ENCODE measurements around the gene PAX5. TPM values are rescaled to one million over a fixed set of nuclear protein-coding genes. Genes with fewer than 3 reads are reported as not detected.

The PAX5 gene
- total RNA-seq, 2 experiments from 2014 or later = 0.95 to 1.1 TPM

DNA sequence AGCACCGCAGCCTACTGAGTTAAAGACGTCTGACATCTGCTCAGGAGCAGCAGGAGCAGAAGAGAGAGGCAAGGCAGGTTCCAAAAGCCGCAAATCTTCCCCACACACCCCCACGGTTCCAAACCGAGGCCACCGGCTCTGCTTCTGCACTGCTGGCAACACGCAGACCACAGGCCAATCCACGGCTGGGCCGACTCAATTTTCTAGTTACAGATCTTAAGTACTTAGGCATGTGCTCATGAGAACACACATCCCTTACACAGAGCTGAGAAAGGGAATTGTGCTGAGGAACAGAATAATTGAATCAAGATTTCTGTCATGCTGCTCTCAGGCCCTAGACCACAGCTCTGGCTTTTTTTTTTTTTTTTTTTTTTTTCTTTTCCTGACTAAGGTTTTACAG is 32.6 kb downstream of the PAX5 start:
- DNase-seq (no peak), ATAC-seq (no peak)
- H3K9me3 Mint-ChIP-seq = no peaks in the 10 kb centered on the region
- ChIA-PET POLR2A (no interaction called here), CTCF (interaction anchor here (0.9 kb wide), 1 partner anchor 128 kb away, joined by 4 read pairs; no protein-coding TSS in a partner anchor)
- intact Hi-C loops (cut with micrococcal nuclease) = no loop called here
- peaks cover 50% of the 10 kb centered on the region for H3K27me3 Mint-ChIP-seq
- H3K4me1 Mint-ChIP-seq (ENCODE audit: low read depth) = no peaks in the 10 kb centered on the region
- TF ChIP-seq, protein P1, sequence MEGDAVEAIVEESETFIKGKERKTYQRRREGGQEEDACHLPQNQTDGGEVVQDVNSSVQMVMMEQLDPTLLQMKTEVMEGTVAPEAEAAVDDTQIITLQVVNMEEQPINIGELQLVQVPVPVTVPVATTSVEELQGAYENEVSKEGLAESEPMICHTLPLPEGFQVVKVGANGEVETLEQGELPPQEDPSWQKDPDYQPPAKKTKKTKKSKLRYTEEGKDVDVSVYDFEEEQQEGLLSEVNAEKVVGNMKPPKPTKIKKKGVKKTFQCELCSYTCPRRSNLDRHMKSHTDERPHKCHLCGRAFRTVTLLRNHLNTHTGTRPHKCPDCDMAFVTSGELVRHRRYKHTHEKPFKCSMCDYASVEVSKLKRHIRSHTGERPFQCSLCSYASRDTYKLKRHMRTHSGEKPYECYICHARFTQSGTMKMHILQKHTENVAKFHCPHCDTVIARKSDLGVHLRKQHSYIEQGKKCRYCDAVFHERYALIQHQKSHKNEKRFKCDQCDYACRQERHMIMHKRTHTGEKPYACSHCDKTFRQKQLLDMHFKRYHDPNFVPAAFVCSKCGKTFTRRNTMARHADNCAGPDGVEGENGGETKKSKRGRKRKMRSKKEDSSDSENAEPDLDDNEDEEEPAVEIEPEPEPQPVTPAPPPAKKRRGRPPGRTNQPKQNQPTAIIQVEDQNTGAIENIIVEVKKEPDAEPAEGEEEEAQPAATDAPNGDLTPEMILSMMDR (IDR thresholded peaks at IDR 0.05) = no peak
- no peak overlapping the region for H3K4me3 Mint-ChIP-seq
- no peaks in the 10 kb centered on the region for H3K36me3 Mint-ChIP-seq (ENCODE audit: low read depth)
- no peak overlapping the region for H3K27ac Mint-ChIP-seq

DNA sequence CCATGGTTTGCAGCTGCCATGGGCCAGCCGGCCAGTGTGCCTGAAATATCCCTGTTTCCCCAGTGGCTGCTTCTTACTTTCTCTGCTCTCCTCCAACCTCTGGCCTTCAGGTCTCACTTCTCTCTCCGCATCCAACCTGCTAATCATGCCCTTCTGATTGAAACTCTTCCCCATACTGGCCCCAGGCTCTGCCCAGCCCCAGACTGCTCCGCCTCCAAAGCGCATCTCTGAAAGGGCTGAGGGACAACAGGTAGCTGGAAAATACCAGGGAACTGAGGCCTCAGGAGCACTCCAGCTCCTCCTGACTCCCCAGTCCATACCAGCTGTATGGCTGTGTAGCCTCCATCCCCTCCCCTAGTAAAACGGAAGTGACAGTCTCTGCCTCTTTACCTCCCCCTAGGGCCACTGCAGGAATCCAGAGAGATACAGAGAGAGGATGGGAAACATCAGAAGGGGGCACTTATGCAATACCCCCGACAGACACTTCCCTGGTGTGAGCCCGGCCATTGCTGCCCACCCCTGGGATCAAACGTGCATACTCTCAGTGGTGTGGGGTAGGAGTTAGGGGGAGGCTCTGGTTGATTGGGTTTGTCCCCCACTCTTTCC is 34.2 kb downstream of the PAX5 start:
- TF ChIP-seq, protein P1 (IDR thresholded peaks at IDR 0.05) = no peak
- no peaks in the 10 kb centered on the region for H3K4me1 Mint-ChIP-seq (ENCODE audit: low read depth)
- H3K9me3 Mint-ChIP-seq = no peaks in the 10 kb centered on the region
- ChIA-PET POLR2A (no interaction called here), CTCF (interaction anchor here (1.4 to 5.2 kb wide), 2 partner anchors 11 to 126 kb away, joined by 5 to 39 read pairs; no protein-coding TSS in a partner anchor)
- no peak for DNase-seq
- intact Hi-C loops (cut with micrococcal nuclease) = loop anchor here (10.0 kb wide), 2 partner anchors 365 to 395 kb away; no protein-coding TSS in a partner anchor
- H3K27me3 Mint-ChIP-seq = peaks cover 38% of the 10 kb centered on the region
- H3K27ac Mint-ChIP-seq = no peak overlapping the region
- no peak overlapping the region for H3K4me3 Mint-ChIP-seq
- ATAC-seq = no peak
- H3K36me3 Mint-ChIP-seq (ENCODE audit: low read depth) = no peaks in the 10 kb centered on the region

DNA sequence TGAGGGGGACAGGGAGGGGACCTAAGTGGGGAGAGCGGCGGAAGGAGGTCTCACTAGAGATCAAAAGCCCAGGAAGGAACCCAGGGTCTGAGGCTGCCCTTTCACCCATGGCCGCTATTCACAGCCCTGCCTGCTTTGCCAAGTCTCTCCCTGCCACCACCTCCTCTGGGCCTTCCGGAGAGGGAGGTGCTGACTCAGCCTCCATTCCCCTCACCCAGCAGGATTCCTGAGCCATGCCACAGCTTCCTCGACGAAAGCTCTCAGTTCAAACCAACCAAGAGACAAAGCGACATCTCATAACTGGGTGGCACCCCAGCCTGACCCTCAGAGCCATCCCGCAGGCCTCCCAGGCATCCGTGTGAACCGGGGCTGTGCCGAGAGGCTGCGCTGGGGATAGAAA is 36.7 kb downstream of the PAX5 start:
- H3K27ac Mint-ChIP-seq = no peak overlapping the region
- intact Hi-C loops (cut with micrococcal nuclease) = loop anchor here (10.0 kb wide), 2 partner anchors 367 to 397 kb away; no protein-coding TSS in a partner anchor
- POLR2A ChIA-PET = no interaction called here
- ATAC-seq (no peak), DNase-seq (no peak)
- H3K27me3 Mint-ChIP-seq = peaks cover 26% of the 10 kb centered on the region
- no peaks in the 10 kb centered on the region for H3K9me3 Mint-ChIP-seq
- TF ChIP-seq, protein P1 (IDR thresholded peaks at IDR 0.05) = no peak
- no peak overlapping the region for H3K4me3 Mint-ChIP-seq
- H3K36me3 Mint-ChIP-seq (ENCODE audit: low read depth) = no peaks in the 10 kb centered on the region
- CTCF ChIA-PET = interaction anchor here (0.8 to 5.2 kb wide), 8 partner anchors 9 to 415 kb away, joined by 3 to 39 read pairs (median 6); no protein-coding TSS in a partner anchor
- no peaks in the 10 kb centered on the region for H3K4me1 Mint-ChIP-seq (ENCODE audit: low read depth)

DNA sequence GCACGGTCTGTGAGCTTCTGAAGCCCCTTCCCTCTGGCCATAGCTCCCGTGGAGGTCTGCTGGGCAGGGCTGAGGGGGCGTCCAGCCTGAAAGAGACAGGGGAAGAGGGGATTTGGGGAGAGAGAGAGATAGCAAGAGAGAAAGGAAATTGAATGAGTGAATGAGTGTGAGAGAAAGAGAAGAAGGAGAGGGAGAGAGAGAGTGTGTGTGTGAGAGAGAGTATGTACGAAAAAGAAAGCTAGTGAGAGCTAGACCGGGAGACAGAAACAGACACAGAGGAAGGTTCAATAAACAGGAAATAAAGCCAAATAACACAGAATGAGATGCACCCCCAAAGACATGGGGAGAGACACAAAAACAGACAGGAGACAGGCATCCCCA is 37.4 kb downstream of the PAX5 start:
- H3K27me3 Mint-ChIP-seq = peaks cover 21% of the 10 kb centered on the region
- POLR2A ChIA-PET = no interaction called here

More for the DNA sequence above, 37.4 kb downstream of the PAX5 start:
- CTCF ChIA-PET = interaction anchor here (0.7 to 5.2 kb wide), 23 partner anchors 10 to 416 kb away, joined by 3 to 39 read pairs (median 4); no protein-coding TSS in a partner anchor
- H3K36me3 Mint-ChIP-seq (ENCODE audit: low read depth) = peaks cover under 1% of the 10 kb centered on the region
- TF ChIP-seq, protein P1 (IDR thresholded peaks at IDR 0.05) = no peak
- no peak overlapping the region for H3K27ac Mint-ChIP-seq
- no peak overlapping the region for H3K4me3 Mint-ChIP-seq
- no peak for DNase-seq
- no peaks in the 10 kb centered on the region for H3K4me1 Mint-ChIP-seq (ENCODE audit: low read depth)
- no peak for ATAC-seq
- peaks cover 1% of the 10 kb centered on the region for H3K9me3 Mint-ChIP-seq
- intact Hi-C loops (cut with micrococcal nuclease) = loop anchor here (10.0 kb wide), 2 partner anchors 368 to 398 kb away; no protein-coding TSS in a partner anchor
